DMS153 (cell line): ENCODE results near the gene SRSF4.
"Not testable (repeated sequence)": the region's sequence is repeated elsewhere in the genome, so short reads cannot be mapped to it uniquely, and the experiment has no call there.

Source experiments
- DNase-seq: peaks from one replicate; lab custom pipeline; 2025; lab: John Stamatoyannopoulos, UW

SRSF4 gene

DNA sequence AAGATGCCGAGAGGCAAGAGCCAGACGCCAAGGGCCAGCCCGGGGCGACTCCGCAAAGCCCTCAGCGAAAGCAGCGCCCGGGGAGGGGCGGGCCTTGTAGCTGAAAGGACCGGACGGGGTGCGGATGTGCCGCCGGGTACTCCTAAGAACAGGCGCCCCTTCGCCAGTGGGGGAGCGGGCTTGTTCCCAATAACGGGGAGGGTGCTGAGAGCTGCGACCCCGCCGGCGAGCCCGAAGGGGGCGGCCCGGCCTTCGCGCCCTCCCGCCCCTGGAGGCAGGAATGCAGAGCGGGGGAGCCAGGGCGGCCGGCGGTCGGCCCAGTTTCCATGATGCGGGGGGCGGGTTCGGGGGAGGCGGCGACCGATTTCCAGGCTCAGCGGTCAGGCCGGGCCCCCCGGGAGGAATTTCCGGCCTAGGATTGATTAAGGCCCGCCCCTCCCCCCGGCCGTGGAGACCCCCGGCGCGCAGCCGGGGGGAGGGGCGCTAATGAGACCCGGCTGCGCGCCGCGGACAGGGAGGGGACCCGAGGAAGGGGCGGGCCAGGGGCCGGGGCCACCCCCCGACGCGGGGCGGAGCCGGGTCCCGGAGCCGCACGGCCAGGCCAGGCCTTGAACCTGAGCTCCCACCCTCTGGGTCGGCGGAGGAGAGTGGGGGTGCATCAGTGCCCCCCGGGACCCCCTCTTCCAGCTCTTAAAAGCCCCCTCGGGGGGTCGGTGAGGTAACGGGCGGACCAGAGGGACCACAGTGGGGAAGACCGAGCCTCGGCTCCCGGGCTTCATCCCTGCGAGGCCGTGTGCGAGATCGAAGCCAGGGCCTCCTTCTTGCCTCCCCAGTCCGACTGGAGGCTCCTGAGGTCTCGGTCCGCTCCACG, 57.1 kb downstream of the SRSF4 start:
- no peak for DNase-seq

DNA sequence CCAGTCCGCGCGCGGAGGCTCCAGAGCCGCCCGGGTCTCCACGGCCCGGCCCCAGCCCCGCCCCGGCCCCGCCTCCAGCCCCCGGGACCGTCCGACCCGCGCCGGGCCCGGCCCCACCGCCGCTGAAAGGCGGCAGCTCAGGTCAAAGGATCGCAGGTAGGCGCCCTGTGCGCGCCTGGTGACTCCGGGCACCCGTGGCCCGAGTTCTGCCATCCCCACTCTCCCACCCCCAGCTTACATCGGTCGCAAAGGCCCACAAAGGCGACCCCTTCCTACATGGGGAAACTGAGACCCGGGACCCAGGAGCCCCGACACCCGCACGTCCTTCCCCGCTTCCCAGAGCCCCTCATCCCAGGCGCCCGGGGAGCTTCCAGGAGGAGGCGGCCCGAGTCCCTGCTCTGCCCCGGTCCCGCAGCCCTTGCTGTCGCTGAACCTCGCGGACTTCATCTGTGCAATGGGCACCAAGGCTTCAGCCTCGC, 57.8 kb downstream of the SRSF4 start, which contains the start of gene TMEM200B:
Gene TMEM200B, minus strand, starts transcription at position 17 of the 479 bp plus-strand sequence. CDS start 2,075 bp downstream, outside the sequence.
- DNase-seq, result no peak

DNA sequence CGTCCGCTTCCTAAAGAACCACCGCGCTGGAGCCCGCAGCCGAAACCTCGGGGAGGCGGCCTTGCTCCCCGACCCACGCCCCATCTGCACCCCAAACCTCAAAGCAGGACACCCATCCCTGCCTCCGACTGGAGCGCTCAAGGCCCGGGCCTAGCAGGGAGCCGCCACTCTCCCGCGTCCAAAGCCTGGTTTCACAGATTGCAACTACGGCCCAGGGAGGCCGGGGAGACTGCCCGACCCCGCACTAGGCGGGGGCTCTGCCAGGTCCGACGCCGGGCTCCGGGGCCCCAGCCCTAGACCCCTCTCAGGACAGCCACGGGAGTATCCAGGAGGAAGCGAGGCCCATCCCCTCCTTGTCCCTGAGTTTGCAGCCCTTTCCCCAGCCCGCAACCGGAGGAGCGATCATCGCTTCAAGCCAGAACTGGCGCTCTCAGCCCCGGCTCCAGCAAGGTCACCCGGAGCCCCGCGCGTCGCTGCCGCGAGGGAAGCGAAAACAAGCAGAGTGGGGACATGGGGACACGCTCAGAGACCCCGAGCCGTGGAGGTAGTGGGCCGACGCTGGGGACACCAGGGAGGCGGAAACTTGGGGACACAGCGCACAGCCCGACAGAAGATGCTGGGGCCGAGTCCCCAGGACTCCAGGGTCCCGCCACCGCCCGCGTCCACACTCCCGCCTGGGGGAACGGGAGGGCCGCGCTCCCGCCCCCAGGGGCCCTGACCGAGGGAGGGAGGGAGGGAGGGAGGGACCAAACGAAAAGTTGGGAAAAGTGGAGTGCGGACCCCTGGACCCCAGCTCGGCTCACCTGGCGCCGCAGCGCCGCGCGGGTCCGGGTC, 58.4 kb downstream of the SRSF4 start:
- no peak for DNase-seq

- no peak for DNase-seq
Measured at GRCh38 chr1:29122682-29123052, 59.0 kb downstream of the SRSF4 start.

- DNase-seq, result no peak
Measured at GRCh38 chr1:29121936-29122681, 59.6 kb downstream of the SRSF4 start.

- DNase-seq, result no peak
Measured at GRCh38 chr1:29121516-29121935, 60.2 kb downstream of the SRSF4 start.

DNA sequence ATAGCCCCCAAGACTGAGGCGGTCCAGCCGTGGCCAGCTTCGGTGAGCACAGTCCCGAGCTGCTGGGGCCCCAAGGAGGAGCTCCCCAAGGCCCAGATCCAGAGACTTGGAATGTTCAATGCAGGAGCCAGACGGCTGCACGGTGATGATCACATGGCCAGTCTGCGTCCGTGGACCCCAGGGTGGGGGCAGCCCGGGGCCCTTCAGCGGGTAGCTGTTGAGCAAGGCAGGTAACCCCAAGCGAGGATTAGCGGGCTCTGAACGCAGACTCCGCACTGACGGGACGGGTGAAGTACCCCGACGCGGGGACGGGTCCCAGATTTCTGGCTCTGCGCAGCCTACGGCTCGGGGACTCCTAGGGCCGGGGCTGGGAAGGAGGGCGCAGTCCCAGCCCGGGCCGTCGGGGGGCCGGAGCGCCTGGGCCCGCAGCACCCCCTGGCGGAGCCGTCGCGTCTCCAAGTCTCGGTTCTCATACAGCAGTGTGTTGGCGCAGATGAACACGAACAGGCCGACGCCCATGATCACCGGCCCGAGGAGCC, 60.7 kb downstream of the SRSF4 start:
- peak; percentile 51 for DNase-seq

GRCh38 chr1:29120367-29120766, 61.3 kb downstream of the SRSF4 start:
- DNase-seq, result no peak

DNA sequence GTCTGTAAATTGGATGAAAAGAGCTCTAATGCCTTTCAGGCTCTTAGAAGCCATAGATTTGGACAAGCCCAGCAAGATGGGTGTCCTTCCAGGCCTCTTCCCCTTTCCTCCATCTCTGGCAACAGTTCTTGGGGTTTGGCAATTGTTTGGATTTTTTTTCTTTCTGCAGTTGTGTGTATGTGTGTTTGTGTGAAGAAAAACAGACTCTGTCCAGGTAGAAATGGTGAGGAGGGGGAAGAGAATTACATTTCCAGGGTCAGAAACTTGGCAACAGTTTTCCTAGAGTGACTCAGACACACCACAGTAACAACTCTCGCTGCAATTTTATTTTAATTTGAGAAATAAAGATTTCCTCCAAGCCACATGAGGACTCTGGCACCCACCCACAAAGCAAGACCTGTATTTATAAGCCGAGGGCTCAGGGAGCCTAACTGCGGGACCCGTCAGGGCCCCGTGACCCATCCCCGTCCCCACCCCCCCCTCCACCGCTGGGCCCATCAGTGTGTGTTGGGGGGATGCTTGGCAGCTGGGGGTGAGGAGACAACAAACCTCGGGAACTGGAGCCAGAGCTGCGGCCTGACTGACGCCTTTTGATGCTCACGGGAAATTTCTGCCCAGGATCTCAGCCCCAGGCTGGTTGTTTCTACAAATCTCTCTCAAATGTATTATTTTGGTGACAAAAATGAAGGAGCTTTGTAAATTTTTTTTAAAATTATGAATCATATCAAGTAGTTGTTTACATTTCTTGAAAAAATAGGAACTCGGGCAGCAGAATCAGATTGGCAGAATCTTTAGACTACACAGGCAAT, 62.4 kb downstream of the SRSF4 start:
- no peak for DNase-seq

- DNase-seq, result no peak
Measured at GRCh38 chr1:29117381-29117780, 64.3 kb downstream of the SRSF4 start.

DNA sequence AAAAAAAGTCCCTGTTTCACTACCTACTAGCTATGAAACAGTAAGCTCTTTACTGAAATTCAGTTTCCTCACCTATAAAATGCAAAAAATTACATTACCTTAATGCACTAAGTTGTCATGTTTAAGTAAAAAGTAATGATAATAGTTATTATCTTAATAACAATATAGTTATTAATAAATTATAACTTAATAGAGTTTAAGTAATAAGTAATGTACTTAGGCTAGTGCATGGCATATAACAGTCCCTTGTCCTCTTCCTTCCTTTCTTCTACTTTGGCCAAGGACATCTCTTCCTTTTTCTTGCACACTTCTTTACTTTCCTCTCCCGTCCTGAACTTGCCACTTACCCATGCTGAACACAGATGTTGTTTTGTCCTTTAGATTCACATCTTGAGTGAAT, 67.0 kb downstream of the SRSF4 start:
- no peak for DNase-seq

- no peak for DNase-seq
Measured at GRCh38 chr1:29113413-29114117, 68.1 kb downstream of the SRSF4 start.

GRCh38 chr1:29112705-29113412, 68.8 kb downstream of the SRSF4 start:
- DNase-seq, result no peak

DNA sequence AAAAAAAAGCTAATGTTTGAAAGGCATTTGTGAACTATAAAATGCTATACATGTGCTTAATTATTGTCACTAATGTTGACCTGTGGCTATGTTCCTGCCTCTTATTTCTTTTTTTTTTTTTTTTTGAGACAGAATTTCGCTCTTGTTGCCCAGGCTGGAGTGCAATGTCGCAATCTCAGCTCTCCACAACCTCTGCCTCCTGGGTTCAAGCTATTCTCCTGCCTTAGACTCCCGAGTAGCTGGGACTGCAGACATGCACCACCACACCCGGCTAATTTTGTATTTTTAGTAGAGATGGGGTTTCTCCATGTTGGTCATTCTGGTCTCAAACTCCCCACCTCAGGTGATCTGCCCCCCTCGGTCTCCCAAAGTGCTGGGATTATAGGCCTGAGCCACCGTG, 73.7 kb downstream of the SRSF4 start:
- DNase-seq, result not testable (repeated sequence)

- DNase-seq, result no peak
Measured at GRCh38 chr1:29105822-29106221, 75.9 kb downstream of the SRSF4 start.

GRCh38 chr1:29100487-29100886, 81.2 kb downstream of the SRSF4 start:
- no peak for DNase-seq

- no peak for DNase-seq
Measured at GRCh38 chr1:29099286-29099685, 82.4 kb downstream of the SRSF4 start.
